HG03520 (cell line): ENCODE data around the gene CHST5.
"Not testable (repeated sequence)": the region's sequence is repeated elsewhere in the genome, so short reads cannot be mapped to it uniquely, and the experiment has no call there.

Experiments
- ATAC-seq: cut with Tn5 transposase; IDR thresholded peaks from one replicate; pipeline ENCODE4 v1.9.1; 2021; ENCODE audit warnings: mild to moderate bottlenecking, moderate library complexity; ENCODE audit not compliant: unreplicated experiment

The CHST5 gene

DNA sequence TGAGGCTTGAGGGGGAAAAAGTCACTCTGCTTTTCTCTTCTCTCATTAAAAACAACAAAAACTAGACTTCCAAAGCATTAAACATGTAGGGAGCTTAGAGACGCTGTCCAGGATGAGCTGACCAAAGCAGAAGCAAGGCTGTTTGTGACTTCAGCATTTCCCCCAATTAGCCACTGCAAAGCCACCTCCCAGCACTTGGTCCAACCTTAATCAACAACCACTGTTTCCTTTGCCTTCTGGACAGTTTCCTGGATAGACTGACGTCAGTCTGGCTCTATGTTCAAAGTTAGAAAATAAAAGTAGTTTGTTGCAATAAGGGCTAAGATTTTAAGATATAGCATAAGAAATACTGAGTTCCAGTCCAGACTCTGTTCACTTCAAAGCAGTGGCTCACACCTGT, 17.0 kb upstream of the CHST5 start:
- ATAC-seq = no peak

DNA sequence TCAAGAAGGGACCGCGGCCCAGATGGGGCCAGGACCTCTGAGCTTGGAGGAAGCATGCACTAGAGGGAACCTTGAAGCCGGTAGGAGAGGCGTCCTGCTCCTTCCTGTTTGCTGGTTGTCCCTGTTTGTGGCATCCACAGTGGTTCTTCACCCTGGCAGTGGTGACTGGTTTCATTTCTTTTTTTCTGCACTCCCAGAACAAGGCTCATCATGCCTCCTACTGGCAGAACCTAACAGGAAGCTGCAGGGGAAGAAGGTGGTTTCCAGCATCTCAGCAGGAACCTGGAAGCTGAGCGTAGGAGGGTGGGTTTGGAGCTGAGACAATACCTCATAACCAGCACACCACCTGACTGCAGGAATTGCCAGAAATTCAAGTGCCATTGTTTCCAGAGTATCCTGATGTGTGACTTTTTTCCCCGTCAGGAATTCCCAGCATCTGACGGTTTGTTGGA, 14.3 kb upstream of the CHST5 start:
- peak; percentile 61 for ATAC-seq

DNA sequence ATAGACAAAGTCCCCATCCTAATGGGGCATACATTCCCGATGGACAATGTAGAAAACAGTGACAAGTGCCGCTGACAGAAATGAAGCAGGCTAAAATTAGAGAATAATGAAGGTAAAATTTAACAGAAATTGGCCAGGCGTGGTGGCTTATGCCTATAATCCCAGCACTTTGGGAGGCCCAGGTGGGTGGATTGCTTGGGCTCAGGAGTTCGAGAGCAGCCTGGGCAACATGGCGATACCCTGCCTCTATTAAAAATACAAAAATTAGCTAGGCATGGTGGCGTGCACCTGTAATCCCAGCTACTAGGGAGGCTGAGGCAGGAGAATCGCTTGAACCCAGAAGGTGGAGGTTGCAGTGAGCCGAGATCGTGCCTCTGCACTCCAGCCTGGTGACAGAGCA, 12.5 kb upstream of the CHST5 start:
- not testable (repeated sequence) for ATAC-seq

DNA sequence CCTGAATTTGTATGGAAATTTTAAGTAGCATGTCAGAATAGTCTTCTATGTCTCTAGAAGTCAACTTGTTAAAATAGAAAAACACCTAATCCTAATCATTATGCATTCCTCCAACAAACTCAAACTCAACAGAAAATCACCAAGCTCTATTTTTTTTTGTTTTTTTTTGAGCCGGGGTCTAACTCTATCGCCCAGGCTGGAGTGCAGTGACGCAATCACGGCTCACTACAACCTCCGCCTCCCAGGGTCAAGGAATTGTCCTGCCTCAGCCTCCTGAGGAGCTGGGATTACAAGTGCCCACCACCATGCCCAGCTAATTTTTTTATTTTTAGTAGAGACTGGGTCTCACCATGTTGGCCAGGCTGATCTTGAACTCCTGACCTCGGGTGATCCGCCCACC, 10.4 kb upstream of the CHST5 start:
- ATAC-seq = no peak

DNA sequence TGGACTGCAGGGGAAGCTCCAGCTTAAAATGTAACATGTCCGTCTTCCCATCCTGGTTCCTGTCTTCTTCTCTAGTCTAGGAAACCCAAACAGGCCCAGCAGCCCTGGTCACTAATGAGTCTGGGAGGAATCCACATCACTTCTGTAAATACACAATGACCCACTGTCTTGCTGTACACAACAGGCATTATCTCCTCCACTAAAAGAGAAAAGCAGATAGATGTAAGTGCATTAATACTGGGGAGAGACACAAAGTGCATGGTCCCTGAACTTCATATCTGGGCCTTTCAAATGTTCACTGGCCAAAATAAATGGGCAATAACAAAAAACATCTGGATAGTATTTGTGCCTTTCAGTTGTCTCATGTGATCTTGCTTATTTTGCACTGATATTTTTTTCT, 10.0 kb upstream of the CHST5 start:
- ATAC-seq = not testable (repeated sequence)

DNA sequence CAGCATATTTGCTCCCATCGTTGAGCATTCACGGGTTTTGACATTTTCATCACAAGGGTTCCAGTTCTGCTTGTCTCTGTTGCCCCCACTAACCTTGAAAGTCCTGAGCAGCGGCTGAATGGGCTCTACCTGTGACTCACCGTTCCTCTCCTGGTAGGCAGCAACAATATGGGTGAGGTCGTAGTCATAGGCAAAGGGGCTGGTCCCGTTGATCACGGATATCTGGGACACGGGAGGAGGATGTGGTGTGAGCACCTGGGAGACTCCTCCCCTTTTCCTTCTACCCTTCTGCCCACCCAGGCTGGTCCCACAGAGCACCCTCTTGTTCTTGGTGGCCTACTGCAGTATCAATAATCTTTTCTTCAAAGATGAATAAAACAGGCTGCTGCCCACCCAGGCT, 6.6 kb upstream of the CHST5 start:
- ATAC-seq = not testable (repeated sequence)

DNA sequence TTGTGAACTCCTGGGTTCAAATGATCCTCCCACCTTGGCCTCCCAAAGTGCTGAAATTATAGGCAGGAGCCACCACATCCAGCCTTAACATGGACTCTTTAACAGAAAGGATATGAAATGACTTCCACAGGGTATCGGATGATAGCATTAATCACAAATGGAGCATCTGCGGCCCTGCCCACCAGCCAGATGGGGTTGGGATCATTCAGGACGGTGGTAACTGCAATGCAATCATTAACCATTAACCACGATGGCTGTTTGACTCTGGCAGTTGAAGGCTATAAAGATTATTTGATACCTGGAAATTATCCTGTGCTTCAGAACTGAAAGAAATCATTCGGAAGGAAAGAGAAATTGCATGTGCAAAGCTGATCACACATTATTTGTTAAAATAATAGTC, 5.3 kb upstream of the CHST5 start:
- no peak for ATAC-seq

DNA sequence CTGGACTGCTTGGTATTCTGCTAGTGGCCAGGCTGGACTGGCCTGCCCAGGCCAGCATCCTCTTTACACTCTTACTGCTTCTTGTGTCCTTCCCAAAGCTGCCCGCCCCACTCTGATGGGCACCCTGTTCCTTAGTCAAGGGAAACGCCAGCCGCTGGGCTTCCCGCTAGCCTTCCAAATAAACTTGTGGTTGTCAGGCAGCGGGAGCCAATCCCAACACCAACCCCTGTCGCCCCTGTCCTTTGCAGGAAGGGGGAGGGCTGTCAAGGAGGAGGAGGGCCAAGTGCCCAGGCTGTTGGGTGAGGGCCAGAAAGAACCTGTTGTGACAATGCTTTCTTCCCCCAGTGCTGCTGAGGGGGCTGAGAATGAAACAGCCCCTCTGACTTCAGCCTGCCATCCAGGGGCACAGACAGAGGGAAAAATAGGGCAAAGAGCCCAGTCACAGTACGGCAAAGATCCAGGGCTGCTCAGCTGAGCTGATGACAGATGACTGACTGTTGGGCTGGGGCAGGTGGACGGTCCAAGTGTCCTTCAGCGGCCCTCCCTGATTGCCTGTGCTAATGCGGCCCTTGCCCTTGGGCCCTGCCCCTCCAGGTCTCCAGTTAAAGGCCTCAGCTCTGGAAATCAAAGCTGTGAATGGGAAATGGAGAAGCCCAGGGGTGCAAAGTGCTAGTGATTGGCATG, 3.1 kb upstream of the CHST5 start:
- not testable (repeated sequence) for ATAC-seq

DNA sequence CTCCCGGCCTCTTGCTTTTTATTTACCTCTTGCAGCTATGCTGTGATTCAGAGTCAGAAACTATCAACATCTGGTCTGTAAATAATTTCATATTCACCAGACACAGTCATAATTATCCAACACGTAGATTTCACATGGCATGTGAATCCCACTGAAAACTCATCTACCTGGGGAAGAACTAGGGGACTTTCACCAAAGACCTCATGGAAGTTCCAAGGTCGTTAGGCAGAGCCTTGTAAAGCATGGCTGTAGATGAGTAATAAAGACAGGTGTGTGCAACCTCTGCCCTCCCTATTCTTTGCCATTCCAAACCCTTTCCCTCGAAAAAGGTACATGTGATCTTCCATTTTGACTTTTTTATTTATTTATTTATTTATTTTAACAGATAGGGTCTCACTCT, 1.9 kb upstream of the CHST5 start:
- ATAC-seq = no peak

DNA sequence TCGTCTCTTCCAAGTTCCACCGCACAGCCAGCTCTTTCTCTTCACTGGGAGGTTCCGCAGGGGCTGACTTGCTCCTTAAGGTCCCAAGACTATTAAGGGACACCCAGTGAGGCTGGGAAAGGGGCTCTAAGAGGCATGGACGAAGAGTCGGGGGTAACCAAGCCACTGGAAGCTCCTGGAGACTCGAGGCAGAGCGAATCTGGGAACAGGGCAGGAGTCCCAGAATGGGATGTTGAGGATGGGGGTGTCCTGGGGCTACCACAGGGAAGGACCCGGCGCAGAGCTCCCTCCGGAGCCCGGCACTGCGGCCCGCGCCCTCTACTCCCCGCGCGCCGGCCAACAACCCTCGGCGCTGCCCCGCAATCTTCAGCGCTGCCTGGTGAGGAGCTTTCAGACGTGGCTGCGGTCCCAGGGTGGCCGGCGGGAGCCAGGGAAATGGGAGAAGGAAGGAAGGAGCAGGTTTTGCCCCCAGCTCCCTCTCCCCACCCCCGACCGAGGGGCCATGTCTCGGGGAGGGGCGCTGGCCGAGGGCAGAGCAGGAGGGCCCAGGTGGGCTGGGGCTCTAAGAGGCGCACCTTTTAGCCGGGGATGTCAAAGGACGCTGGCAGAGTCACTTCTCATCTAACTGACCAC, 581 bp downstream of the CHST5 start:
- ATAC-seq = no peak

DNA sequence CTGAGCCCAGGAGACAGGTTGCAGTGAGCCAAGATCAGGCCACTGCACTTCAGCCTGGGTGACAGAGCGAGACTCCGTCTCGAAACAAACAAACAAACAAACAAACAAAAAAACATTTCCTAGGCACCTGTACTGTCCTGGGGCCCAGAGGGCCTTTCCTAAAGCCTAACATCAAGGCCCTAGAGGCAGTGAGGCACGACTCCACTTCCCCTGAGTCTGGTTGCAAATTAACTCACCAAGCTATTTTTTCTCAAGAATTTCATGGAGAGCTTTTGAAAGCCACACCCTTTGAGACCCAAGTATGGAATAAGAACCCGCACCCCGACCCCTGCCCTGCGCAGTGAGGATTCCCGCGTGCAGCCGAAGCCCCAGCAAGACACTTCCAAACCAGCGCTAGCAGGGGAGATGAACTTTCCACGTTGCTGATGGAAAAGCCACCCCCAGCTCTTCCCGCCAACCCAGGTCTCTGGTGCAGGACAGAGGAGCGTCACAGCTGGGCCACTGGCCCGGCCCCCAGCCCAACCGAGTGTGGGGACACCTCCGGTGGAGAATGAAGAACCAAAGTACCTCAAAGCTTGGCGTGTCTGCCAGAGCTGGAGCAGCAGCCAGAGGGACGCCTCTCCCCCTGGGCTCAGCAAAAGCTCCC, 1.2 kb downstream of the CHST5 start:
- ATAC-seq = no peak

DNA sequence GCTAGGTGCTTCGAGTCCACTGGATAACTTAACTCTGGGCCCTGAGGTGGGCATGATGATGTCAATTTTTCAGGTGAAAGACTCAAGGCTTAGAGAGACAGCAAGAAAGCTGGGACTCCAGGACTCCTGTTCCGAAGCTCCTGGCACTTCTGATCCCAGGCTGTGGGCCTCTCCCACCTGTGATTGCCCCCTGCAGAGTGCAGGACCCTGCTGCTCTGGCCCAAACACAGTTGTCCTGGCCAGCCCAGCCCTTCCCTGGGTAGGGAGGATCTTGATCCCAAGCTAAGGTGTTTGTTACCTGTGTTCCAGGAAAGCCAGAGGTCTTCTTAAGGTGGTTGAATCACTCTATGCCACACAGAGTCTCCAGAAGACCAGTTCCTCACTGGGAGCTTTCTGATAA, 3.1 kb downstream of the CHST5 start:
- ATAC-seq = no peak

DNA sequence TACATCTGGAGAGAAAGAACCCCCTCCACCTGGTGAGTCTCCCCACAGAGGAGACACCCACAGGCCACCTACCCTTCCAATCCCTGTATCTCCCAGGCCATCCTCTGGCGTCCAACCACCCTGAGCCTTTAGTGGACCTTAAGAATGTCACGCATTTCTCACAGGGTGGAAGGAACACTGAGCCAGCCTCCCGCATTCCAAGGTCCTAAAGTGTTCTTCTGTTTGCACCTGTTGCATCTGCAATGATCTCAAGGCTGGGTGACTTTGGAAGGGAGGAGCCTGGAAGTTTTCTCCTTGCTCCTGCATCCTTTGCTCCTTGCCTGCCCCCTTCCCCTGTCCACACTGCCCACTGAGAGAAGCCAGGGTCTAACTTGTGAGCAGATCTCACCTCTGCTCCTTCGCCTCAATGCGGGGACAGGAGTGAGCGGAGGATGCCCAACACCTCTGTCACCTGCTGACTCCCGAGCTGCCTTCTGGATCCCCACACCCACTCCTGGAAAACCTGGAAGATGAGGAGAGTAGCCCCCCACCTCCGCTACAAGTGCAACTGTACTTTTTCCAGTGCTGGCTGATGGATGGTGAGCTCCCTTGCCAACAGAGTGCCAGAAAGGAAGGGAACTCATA, 3.7 kb downstream of the CHST5 start:
- ATAC-seq = no peak

DNA sequence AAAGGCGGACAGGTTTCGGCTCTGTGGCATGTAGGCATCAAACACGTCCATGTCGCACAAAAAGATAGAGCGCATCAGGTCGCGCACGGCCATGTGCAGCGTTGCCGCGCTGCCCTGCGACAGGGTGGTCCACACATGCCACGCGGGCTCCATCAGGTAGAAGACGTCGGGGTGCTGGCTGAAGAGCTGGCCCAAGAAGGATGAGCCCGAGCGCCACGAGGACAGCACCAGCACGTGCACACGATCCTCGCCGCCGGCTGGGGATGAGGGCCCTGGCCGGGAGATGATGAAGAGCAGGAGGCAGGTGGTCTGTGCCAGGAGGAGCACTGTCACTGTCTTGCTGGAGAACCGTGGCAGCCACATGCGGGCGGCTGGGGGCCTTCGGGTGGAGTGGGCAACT, 5.9 kb downstream of the CHST5 start:
- ATAC-seq = no peak

DNA sequence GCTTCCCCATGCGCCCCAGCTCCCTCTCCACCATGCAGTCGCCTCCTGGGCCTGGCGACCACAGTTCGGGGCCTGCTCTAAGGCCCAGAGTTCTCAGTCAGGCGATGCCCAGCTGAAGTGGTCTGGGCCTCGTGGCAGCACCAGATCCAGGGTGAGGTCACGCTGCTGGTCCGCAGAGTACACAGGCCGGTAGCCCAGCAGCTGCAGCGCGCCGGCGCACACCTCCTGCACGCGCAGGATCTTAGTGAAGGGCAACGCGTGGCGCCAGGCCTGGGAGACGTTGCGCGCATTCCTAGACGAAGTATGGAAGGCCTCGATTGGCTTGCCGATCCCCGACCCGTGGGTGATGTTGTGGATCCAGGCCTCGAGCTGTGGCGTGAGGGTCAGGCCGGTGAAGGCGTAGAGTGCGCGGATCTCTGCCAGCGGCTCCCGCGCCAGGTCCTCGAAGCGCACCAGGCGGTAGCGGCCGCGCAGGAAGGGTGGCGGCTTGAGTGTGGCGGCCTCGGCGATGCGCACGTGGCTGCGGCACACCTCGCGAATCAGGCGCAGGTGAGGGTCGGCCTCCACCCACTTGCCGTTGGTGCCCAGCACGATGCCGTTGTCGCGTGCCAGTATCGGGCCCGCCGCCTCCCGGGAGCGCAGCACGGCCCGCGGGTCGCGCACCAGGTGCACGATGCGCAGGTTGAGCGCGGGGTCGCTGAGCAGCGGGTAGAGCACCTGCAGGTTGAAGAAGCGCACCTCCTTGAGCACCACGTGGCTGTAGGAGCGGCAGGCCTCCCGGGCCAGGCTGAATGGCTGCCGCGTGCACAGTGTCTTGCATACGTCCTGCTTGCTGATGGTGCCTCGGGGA, 6.6 kb downstream of the CHST5 start:
- no peak for ATAC-seq

DNA sequence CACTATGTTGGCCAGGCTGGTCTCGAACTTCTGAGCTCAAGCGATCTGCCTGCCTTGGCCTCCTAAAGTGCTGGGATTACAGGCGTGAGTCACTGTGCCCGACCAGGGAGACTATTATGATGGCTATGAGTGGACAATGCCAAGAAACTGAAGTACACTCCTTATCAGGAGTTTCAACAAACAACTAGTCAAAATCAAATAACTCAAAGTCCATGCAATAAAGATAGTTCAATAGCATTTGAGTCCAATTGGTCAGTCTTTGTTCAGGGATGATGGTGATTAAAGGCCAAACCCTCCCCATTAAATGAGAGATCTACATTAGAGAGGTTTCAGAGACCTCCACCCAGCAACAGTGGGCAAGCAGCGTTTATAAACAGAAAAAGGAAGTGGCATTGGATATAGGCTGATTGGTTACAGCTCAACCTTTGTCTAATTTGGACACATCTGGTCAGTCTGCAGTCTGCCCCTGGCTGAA, 8.0 kb downstream of the CHST5 start:
- no peak for ATAC-seq

DNA sequence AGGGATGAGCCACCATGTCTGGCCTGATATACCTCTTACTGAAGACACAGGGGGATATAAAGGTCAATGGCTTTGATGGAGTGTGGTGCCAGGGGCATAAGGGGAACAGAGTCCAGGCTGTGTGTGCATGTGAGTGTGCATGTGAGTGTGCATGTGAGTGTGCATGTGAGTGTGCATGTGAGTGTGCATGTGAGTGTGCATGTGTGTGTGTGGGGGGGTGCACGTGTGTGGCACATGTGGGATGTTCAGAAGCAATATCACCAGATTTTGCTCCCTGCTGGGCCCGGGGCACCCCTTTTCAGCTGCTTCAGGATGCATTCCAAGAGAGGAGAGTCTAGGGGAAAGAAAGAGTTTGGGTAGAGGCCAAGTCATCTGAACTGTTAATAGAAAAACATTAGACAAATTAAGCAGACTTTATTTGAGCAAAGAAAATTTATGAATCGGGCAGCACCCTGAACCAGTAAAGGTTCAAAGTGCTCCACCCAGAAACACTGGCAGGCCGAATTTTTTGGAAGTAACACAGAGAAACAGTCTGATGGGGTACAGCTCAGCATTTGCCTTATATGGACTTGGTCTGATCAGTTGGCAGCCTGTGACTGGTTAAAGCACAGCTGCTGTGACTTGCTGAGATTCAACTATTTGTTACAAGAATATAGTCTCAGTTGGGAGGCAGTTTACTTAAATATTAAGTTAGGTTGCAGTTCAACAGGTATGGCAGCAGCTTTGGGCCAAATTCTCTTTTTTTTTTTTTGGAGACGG, 9.7 kb downstream of the CHST5 start:
- no peak for ATAC-seq

DNA sequence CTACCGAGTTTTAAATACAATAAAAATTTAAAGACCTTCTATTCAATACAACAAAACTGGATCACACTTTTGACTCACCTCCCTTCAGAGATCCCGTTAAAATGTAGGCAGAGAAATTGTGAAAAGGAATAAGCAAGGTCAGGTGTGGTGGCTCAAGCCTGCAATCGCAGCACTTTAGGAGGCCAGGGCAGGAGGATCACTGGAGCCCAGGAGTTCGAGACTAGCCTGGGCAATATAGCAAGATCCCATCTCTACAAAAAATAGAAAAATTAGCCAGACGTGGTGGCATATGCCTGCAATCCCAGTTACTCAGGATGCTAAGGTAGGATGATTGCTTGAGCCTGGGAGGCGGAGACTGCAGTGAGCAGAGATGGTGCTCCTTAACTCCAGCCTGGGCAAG, 16.7 kb downstream of the CHST5 start:
- no peak for ATAC-seq

DNA sequence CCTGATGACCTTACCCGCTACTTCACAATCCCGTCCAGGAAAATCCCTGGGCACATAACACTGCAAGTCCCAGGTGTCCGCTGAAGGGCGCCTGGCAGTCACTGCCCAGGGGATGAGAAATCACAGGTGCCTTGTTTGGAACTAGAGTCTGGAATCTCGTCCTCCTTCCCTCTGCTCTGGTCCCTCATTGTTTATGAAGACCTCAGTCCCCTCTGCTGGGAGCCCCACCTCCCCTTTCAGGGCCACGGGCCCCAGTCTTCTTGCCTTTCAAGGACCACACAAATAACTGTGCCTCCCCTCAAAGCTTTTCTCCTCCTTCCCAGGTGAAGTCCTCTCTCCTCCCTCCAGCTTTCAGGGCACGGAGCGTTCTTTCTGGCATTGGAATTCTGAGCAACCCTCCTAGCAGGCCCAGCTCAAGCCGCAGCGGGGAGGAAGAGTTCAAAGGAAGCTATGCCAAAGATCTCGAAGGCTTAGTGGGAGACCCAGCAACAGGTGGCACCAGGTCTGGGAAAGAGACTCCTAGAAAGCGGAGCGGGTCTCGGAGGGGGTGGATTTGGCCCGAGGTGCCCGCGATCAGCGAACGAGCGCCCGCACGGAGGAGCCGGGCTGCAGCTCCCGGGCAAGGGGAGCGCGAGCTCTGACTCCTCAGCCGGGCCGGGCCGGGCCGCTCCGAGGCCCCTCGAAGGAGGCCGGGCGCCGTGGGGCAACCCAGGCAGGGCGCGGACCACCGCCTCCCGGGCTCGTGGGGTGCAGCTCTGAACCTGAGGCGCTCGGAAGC, 19.5 kb downstream of the CHST5 start:
- ATAC-seq = not testable (repeated sequence)
